SH-SY5Y (cell line): Measurements from ENCODE around the gene ATP5F1B.

ENCODE experiments used
- GATA2 ChIP-seq: IDR thresholded peaks from 2 replicates; pipeline ENCODE4 v1.6.1; 2011; ENCODE audit warnings: mild to moderate bottlenecking, low read depth, low read length
- GATA3 ChIP-seq: IDR thresholded peaks from 2 replicates; pipeline ENCODE4 v1.6.1; 2011; ENCODE audit warnings: low read depth, mild to moderate bottlenecking, low read length, moderate library complexity

DNA sequence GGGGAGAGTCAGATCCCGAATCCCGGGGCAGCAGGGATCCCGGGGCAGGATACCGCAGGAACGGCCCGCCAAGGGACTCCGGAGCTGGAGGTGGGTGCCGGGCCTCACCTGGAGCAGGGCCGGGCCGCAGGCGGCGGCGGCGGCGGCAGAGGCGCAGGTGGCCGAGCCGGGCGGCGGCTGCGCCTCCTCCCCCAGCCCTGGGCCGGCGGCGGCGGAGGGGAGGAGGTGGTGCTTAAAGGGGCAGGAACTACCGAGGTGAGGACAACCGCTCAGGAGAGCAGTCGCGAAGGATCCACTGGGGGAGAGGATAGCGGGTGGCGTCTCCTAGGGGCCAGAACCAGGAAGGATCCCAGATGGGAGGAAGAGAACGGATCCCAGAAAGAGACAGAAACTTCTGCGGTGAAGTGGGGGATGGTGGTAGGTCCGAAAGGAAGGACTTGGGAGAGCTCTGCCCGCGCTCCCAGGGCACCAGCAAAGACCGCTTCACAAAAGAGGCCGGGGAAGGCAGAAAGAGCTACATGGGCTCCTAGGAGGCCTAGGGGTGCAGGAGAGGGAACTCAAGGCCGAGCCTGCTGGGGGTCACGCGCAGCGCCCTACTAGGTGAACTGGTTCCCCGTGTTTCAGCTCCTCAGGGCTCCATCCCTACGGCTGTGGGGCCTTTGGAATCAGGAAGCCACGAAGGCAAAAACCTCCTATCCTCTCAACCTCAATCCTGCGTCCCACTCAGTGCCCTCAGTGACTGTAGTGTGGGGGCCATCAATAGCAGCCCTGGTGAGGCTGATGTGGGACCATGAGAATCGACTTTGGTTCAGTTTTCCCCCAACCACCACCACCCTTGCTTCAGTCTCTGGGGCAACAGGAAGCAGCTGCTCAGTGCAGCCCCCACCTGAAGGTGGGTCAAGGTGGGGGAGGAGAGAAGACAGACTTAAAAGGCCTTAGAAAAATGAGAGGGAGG is 10.7 kb downstream of the ATP5F1B start:
- TF ChIP-seq GATA2 = no peak
- TF ChIP-seq GATA3 = no peak
